GM19023 (cell line): ENCODE measurements around the gene STARD13.

Source experiments
- ATAC-seq: cut with Tn5 transposase; IDR thresholded peaks from one replicate; pipeline ENCODE4 v1.9.1; 2021; ENCODE audit warnings: mild to moderate bottlenecking, moderate library complexity; ENCODE audit not compliant: unreplicated experiment

The STARD13 gene

DNA sequence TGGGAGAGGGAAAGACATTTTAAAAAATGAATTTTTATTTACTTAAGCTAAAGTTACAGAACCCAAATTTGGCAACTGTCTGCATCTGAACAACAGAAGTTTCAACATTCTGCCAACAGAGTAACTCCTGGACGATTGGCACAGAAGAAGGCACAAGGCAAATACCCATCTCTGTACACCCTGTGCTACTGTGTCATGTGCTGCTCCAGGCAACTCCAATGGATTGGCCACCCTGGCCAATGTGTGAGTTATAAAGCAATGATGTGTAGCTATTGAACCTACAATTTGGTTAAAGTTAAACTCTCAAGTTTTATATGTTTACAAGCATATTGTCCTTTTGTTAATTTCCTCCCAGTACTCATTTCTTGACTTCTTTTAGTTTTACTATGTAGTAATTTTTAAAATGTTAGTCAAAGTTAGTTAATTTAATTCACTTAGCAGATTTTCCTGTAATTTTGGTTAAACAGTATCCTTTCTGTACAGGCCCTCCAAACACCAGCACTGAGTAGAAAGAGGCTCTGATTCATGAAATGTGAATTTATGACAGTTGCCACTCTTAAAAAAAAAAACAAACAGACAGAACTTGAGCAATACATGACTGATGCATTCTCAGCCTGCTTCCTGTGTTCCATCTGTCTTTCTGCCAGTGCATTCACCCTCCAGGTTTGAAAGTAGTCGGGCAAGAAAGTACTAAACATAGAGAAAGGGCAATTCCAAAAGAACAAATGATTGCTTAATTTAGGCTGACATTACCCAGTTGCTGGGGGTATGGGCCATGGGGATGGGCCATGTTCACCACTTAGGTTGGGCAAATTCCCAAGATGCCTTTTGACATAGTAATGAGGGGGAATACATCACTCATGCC is 5.9 kb downstream of the STARD13 start:
- ATAC-seq: no peak

- ATAC-seq: no peak
Measured at GRCh38 chr13:33278913-33279312, 6.6 kb downstream of the STARD13 start.

DNA sequence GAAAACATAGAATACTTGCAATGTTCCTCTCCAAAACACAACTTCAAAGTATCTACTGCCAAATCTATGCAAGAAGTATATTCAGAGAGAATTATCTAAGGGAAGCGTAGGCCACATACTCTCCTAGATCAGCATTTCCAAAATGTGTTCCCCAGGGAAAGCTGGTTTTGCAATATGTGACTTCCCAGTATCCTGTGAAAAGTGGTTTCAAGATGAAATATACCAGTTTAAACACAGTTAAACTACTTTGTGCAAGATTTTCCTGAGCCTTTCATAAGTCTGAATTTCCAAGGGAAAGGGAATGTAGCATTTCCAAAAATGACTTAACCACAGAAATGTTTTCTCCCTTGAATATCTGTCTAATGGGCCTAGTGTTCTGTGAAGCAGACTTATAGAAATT is 7.6 kb downstream of the STARD13 start:
- no peak for ATAC-seq

- no peak for ATAC-seq
Measured at GRCh38 chr13:33277037-33277740, 8.4 kb downstream of the STARD13 start.

DNA sequence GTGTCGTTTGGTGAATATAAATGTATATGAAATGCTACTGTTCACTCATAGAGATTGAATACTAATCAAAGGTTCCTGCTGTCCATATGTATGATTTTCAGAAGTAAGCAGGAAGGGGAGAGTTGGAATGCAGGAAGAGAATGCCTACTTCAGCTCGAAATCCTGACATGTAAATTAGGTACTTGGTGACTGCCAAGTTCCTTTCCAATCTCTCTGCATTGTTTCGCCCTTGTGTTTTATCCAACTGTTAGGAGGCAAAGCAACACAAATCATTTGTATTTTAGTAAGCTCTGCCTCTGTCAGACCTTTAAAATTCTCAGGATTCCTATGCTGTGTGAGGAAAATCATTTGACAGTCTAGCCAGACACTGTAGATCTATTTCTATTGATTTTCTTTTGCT is 9.0 kb downstream of the STARD13 start:
- no peak for ATAC-seq

DNA sequence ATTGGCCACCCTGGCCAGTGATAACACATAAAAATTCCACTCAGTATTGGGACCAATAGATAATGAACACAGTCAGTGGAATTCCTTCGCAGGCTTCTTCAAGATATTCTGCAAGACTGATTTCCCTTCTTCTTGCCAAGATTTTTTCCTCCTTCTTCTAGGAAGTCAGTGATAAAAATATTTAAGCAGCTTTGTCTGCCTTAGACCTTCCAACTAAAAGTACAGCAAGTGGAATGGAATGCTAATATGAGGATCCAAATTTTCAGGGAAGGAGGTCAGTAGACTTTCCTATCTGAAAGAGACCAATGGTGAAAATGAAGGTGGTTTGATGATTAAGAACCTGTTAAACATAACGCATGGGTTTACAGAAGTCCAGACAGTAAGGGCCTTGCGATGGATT is 9.6 kb downstream of the STARD13 start:
- ATAC-seq: no peak

- no peak for ATAC-seq
Measured at GRCh38 chr13:33274264-33274663, 11.3 kb downstream of the STARD13 start.

- ATAC-seq: no peak
Measured at GRCh38 chr13:33272531-33273124, 12.9 kb downstream of the STARD13 start.

DNA sequence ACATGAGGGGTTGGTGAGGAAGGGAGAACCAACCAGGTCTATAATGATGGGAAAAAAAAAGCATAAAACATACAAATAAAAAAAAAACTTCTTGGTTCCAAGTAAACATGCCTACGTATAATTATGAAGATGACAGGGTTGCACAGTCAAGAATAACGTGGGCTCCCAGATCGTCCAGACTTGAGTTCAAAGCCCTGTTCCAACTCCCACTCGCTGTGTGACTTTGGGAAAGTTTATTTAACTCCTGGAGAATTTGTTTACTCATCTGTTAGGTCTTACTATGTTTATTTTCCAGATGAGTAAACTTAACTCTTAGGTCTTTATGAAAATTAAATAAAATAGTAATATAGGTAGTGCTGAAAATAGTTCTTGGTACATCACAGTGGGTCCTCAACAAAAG is 13.8 kb downstream of the STARD13 start:
- ATAC-seq: no peak

GRCh38 chr13:33270895-33271538 is 14.5 kb downstream of the STARD13 start:
- no peak for ATAC-seq

GRCh38 chr13:33265607-33266006 is 19.9 kb downstream of the STARD13 start:
- no peak for ATAC-seq

DNA sequence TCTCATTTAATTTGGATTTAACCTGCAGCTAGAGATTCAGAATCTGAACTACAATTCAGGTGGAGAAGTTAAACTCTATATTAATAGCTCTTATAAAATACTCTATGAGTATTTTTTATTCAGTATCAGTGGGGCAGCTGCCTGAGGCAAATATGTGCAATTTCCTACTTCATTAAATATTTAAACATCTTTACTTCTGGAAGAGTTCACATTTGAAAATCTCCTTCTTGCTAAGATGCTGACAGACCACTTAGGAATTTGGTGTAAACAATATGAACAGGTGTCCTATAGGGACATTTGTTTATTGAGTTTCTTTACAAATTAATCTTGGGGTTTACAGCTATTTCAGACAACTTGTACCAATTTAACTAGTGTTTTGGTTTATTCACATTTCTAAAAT is 20.4 kb downstream of the STARD13 start:
- no peak for ATAC-seq

DNA sequence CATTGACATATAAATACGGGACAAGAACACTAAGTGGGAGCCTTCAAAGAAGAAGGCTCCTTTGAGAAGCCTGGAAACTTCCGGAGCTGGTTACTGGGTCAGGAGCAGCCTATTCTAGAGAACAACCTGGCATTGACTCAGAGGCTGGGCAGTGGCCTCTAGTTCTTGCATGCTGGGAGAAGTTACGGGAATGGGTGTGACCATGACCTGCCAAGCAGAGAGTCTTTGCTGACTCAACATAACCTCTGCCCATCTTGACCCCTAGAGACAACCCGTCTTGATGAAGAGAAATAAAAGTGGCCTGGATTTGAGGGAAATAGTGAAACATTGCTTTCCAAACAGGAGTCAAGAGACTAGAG is 21.0 kb downstream of the STARD13 start:
- no peak for ATAC-seq

DNA sequence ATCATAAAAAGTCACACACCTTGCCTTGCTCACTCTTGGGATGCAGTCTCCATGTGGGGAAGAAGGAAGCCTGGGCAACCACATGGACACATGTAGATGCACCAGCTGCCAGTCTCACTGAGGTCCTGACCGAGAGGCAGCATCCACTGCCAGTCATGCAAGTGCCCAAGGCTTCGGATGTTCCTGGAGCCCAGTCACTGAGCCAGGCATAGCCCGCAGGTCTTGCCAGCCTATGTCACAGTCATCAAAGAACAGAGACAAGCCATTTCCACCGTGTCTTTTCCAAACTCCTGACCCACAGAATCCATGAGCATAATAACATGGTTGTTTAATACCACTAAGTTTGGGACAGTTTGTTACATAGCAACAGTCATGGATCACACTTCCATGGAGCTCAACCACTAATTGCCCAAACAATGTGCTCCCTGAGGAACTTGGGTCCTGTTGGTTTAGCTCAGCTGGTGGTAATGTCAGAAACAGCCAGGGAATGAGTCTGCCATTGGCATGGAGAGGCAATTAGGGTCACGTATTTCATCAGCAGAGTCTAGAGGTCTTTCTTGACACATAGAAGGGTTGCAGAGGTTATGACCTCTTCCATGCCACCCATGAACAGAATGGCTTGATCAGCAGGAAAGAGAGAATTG is 21.5 kb downstream of the STARD13 start:
- ATAC-seq: no peak

- no peak for ATAC-seq
Measured at GRCh38 chr13:33263484-33263883, 22.1 kb downstream of the STARD13 start.

- ATAC-seq: no peak
Measured at GRCh38 chr13:33262997-33263396, 22.6 kb downstream of the STARD13 start.

DNA sequence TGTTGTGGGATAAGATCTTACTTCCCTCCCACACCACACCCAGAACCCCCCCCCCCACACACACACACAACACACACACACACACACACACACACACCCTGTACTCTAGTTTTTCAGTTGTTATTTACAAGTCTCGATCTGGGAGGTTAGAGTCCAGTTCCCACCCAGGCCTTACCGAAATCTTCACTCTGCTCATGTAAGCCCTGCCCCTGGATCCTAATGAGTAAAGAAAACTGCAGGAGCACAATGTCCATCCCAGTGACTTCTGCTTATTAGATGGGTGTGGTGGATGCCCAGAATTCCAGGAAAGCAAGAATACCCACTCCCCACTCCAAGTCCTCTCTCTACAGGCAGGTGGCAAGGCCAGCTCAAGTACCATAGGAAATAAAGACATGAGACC is 23.0 kb downstream of the STARD13 start:
- ATAC-seq: no peak

GRCh38 chr13:33262062-33262487 is 23.5 kb downstream of the STARD13 start:
- no peak for ATAC-seq

DNA sequence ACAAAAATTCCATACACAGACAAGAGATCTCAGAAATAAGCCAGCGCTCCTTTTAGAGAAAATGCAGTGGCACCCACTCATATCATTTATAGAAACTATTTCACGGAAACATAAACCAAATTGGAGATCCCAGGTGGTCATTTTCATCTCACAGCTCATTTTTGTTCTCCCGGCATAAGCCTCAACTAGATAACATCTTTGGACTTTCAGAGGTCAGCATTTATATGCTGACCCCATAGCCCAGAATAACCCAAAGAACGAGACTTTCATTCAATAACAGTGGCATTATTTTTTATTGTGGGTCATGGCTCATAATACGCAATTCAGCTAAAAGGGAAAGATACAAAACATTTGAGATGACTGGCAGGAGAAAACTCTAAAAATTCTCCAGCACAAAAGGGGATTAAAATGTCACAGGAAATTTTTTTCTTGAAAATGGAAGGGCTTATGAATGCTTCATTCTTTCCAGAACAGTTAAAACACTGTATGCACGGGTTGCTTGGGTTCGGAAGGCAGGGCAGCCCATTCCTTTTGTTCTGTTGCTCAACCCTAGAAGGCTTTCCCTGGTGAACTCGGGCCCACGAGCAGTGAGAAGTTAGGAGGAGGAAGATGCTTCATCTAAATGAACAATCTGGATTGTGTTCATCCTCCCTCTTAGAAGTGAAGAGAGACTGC is 24.0 kb downstream of the STARD13 start:
- no peak for ATAC-seq
